Stimulated activated CD4-positive, alpha-beta T cell treated with anti-CD3 and anti-CD28 coated beads, Interleukin-1b, Interleukin-23, amount 100 ng/mL, for 4 hours (primary cell): ENCODE measurements around the gene PCDH17.

ENCODE experiments used
- DNase-seq, 2 donors: peaks; one replicate each; pipeline ENCODE4 v3.0.0-alpha.2; 2020; ENCODE audit warnings: low read depth in 2 of 2

PCDH17 gene, protein sequence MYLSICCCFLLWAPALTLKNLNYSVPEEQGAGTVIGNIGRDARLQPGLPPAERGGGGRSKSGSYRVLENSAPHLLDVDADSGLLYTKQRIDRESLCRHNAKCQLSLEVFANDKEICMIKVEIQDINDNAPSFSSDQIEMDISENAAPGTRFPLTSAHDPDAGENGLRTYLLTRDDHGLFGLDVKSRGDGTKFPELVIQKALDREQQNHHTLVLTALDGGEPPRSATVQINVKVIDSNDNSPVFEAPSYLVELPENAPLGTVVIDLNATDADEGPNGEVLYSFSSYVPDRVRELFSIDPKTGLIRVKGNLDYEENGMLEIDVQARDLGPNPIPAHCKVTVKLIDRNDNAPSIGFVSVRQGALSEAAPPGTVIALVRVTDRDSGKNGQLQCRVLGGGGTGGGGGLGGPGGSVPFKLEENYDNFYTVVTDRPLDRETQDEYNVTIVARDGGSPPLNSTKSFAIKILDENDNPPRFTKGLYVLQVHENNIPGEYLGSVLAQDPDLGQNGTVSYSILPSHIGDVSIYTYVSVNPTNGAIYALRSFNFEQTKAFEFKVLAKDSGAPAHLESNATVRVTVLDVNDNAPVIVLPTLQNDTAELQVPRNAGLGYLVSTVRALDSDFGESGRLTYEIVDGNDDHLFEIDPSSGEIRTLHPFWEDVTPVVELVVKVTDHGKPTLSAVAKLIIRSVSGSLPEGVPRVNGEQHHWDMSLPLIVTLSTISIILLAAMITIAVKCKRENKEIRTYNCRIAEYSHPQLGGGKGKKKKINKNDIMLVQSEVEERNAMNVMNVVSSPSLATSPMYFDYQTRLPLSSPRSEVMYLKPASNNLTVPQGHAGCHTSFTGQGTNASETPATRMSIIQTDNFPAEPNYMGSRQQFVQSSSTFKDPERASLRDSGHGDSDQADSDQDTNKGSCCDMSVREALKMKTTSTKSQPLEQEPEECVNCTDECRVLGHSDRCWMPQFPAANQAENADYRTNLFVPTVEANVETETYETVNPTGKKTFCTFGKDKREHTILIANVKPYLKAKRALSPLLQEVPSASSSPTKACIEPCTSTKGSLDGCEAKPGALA (N-terminal part only)

GRCh38 chr13:57631596-57632275, at the start of gene PCDH17:
TSS of gene PCDH17 (plus strand) at chr13:57631744. CDS start at chr13:57632547, 803 bp downstream.
- DNase-seq: no peak

DNA sequence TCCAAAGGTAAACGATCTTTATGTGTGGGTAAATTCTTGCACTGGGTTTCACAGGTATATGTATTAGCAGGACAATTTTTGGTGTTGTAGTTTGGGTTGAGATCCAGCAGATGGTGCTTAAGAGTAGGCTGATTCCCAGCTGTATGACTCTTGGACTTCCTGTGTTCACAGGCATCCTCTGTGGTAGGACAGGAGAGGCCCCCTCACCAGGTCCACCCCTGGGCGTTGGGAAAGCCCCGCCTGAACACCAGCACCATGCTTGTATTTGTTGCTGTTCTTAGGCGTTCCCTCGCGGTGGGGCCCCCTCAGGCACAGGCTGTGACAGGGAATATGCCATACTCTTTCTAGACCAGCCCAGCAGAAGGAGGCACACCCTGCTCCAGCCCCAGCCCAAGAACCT, 49.5 kb upstream of the PCDH17 start:
- no peak for DNase-seq

DNA sequence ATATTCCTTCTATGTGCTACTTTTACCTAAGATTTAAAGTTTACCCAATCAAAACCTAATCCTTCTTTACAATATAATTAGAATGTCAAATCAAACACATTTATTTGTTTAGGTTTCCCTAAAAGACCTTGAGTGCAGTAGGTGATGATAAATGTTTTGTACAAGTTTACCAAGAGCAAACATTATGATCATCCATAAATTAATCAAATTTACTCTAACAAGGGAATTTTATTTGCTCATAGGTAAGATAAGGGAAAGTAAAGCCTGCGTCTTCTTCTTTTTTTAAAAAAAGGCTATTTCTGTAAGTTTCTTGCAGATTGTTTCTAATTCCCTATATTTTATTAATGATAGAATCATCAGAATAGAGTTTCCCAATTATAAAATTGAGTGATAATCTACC, 48.0 kb upstream of the PCDH17 start:
- no peak for DNase-seq

GRCh38 chr13:57588639-57589038, 42.9 kb upstream of the PCDH17 start:
- no peak for DNase-seq

GRCh38 chr13:57595775-57596174, 35.8 kb upstream of the PCDH17 start:
- DNase-seq: no peak

GRCh38 chr13:57601536-57601935, 30.0 kb upstream of the PCDH17 start:
- DNase-seq: no peak

DNA sequence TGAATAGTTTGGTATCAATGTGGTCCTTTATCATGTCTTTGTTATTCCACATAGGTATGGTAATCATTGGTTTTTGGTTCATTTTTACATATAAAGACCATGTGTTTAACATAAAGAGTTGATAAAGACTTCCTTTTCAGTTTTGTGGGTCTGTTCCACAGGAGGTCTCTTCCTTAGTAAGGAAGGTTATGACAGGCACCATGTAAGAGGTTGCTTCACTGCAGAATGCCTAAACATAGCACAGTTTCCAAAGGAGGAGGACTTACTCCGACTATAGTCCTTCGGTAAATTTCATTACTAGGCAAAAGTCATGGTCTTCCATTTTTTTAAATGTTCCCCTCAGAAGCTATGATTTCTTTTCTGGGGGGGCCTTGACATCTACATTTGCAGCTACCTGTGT, 27.1 kb upstream of the PCDH17 start:
- no peak for DNase-seq

DNA sequence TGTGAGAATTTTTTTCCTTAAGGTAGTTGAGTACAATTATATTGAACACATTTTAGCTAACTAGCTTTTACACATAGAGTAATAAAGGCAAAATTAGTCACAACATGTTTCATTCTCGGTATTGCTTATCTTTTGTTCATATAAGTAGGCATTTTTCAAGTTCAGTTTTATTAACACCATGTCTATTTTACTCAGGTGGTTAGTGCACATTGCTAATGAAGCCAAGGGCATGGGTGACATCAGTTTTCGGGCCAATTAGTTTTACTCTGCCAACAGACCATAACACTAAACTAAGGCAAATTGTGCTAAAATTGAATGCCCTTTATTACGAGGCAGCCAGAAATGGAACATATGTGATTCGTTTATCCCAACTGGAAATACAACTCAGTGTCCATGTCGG, 19.6 kb upstream of the PCDH17 start:
- no peak for DNase-seq

DNA sequence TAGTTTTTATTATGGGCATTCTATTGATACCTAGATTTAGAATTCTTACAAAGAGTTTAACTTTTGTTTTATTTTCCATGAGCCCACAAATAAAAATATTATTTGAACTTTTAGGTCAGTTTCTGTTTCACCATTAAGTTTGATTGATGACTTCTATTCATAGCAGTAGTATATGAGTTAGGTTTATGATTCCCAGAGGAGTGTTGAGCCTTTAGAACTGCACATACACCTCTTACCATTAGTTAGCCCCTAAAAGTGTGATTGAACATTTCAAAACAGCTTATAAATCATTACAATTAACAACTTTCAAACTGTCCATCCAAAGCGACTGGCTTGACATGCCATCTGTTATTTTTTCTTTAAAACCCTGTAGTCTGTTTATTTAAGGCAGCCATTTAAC, 19.0 kb upstream of the PCDH17 start:
- DNase-seq: no peak

- no peak for DNase-seq
Measured at GRCh38 chr13:57624565-57625435, 6.7 kb upstream of the PCDH17 start.

DNA sequence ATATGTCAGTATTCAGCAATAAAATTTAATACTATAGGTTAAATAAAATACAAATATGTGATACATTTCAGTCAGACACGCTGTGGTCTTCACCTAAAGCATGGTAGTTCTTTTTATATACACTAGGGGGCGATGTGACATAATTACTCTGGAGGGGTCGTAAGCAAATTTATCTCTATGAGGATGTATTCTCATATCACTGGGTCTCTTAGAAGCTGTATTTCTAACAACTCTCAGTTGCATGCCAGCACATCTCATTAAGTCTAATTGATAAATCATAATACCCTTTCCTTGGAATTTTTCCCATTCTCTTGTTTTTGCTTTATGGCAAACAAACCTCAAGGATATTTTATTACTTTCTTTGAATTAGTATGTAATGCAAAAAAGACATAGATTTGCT, 3.9 kb upstream of the PCDH17 start:
- DNase-seq: no peak

GRCh38 chr13:57629391-57629804, 2.1 kb upstream of the PCDH17 start:
- no peak for DNase-seq

GRCh38 chr13:57629821-57630235, 1.7 kb upstream of the PCDH17 start:
- DNase-seq: no peak

DNA sequence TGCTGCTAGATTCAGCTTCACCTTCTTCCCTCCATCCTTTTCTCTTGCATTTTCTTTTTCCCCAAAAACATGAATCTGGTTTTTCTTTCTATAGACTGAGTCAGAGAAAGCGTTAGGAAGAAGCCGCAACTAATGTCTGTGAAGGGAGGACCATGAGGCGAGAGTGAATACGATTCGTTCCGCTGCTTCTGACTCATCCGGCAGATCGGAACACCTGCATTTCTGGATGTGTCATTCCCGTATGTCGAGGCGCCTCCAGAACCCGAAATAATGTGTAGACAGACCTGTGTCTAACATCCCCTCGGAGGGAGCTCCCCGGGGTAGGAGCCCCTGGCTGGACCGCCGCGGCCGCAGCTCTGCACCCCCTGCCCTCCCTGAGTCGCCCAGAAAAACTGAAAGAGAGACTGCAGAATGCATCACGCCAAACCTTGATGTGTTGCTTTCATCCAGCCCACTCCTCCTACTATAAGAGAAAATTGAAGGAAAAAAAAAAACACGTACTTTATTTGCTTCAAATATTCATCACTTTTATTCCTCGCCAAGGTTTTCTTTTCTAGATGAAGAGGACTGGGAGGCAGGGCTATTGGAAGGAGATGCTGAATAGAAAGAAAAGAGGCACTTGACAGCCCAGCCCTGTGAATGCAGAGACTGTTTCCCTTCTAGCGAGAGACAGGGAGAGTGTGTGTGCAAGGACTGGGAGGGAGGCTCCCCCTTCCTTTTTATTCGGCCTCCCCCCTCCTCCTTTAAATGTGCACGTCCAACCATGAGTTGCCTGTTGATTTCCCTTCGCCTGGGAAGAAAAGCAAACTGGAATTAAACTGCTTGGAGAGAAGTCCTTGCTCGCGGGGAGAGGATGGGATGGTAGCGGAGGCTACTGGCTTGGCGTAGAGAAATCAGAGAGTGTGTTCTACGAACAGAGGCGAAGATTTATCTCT, 616 bp upstream of the PCDH17 start:
- no peak for DNase-seq

- no peak for DNase-seq
Measured at GRCh38 chr13:57632276-57633140, 964 bp downstream of the PCDH17 start.

DNA sequence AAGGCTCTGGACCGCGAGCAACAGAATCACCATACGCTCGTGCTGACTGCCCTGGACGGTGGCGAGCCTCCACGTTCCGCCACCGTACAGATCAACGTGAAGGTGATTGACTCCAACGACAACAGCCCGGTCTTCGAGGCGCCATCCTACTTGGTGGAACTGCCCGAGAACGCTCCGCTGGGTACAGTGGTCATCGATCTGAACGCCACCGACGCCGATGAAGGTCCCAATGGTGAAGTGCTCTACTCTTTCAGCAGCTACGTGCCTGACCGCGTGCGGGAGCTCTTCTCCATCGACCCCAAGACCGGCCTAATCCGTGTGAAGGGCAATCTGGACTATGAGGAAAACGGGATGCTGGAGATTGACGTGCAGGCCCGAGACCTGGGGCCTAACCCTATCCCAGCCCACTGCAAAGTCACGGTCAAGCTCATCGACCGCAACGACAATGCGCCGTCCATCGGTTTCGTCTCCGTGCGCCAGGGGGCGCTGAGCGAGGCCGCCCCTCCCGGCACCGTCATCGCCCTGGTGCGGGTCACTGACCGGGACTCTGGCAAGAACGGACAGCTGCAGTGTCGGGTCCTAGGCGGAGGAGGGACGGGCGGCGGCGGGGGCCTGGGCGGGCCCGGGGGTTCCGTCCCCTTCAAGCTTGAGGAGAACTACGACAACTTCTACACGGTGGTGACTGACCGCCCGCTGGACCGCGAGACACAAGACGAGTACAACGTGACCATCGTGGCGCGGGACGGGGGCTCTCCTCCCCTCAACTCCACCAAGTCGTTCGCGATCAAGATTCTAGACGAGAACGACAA, 1.8 kb downstream of the PCDH17 start:
- no peak for DNase-seq

DNA sequence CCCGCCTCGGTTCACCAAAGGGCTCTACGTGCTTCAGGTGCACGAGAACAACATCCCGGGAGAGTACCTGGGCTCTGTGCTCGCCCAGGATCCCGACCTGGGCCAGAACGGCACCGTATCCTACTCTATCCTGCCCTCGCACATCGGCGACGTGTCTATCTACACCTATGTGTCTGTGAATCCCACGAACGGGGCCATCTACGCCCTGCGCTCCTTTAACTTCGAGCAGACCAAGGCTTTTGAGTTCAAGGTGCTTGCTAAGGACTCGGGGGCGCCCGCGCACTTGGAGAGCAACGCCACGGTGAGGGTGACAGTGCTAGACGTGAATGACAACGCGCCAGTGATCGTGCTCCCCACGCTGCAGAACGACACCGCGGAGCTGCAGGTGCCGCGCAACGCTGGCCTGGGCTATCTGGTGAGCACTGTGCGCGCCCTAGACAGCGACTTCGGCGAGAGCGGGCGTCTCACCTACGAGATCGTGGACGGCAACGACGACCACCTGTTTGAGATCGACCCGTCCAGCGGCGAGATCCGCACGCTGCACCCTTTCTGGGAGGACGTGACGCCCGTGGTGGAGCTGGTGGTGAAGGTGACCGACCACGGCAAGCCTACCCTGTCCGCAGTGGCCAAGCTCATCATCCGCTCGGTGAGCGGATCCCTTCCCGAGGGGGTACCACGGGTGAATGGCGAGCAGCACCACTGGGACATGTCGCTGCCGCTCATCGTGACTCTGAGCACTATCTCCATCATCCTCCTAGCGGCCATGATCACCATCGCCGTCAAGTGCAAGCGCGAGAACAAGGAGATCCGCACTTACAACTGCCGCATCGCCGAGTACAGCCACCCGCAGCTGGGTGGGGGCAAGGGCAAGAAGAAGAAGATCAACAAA, 2.6 kb downstream of the PCDH17 start:
- no peak for DNase-seq
